GM18511 (cell line): Measurements from ENCODE around the gene KLF12.

Experiments used
- ATAC-seq: cut with Tn5 transposase; IDR thresholded peaks from one replicate; pipeline ENCODE4 v1.9.1; 2021; ENCODE audit warnings: mild to moderate bottlenecking, moderate library complexity; ENCODE audit not compliant: unreplicated experiment

The KLF12 gene

DNA sequence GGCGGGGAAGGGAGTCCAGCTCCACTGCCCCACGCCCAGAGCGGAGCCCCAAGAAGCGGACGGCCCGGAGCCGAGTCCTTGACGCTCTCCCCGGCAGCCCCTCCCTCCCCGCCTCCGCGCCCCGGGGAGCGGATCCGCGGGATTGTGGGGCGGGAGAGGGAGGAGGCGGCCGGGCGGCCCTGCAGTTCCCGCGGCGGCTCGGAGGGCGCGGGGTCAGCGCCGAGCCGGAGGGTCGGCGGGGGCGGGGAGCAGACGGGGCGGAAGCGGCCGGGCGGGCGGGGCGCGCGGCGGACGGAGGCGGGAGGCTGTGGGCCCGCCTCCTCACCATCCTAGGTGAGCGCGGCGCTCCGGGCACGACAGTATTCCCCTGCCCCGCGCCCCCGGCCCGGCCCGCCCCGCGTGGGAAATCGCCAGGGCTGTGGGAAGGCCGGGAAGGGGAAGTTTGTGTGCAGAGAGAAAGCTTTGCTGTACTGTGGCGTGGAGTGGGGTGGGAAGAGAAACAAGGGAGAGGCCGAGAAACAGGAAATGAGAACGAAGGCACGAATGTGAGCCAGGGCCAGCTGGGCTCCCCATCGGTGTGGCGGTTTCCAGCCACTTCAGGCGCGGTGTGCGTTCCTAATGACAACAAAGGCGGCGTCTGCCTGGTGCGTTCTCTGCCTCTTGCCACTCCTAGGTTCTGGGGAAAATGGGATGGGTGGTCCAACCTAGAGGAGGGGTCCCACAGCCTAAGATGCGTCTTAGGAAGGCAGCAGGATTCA is 1.3 kb upstream of the KLF12 start:
- peak; percentile 52 for ATAC-seq

DNA sequence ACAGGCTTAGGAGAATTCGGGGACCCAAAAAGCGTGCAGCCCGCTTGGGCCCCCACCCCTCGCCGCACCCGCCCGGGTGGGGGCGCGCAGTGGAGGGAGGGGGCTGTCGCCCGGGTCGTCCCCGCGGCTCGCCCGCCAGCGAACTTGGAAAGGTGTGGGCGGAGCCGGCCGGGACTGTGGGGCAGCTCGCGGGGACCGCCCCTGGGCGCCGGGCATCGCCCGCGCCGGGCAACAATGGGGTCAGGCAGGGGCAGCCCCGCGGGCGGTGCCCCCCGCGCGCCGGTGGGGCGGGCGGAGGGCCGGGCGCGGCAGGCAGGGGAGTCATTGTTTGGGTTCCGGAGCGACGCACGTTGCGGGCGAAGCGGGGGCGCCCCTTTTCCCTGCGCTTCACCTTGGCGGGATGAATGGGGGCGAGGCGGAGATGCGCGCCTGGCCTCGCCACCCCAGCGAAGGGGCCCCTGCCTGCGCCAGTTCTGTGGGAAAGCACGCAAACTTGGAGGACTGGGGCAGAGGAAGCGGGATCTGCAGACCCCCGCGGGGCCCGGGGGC is 647 bp upstream of the KLF12 start:
- ATAC-seq: peak; percentile 34

DNA sequence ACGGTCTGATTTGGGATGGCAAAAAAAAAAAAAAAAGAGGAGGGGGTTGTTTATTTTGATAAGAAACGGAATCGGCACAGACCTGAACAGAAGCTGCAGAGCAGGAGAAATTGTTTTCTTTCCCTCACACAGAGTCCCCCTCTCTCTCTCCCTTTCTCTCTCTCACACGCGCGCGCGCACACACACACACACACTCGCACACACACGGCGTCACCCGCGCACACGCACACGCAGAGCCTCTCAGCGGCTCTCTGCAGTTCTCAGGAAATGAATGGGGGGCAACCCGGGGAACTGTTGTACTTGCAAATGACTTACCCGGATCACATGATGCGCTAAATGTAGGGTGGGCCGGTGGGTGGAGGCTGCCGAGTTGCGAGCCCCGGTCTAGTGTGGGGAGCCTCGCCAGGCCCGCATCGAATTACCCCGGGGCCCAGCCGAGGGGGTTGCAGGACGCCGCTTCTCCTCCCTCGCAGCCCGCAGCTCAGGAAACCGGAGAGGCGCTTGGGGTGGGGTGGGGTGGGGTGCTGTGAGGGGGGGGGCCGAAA is 475 bp downstream of the KLF12 start:
- peak; percentile 51 for ATAC-seq

DNA sequence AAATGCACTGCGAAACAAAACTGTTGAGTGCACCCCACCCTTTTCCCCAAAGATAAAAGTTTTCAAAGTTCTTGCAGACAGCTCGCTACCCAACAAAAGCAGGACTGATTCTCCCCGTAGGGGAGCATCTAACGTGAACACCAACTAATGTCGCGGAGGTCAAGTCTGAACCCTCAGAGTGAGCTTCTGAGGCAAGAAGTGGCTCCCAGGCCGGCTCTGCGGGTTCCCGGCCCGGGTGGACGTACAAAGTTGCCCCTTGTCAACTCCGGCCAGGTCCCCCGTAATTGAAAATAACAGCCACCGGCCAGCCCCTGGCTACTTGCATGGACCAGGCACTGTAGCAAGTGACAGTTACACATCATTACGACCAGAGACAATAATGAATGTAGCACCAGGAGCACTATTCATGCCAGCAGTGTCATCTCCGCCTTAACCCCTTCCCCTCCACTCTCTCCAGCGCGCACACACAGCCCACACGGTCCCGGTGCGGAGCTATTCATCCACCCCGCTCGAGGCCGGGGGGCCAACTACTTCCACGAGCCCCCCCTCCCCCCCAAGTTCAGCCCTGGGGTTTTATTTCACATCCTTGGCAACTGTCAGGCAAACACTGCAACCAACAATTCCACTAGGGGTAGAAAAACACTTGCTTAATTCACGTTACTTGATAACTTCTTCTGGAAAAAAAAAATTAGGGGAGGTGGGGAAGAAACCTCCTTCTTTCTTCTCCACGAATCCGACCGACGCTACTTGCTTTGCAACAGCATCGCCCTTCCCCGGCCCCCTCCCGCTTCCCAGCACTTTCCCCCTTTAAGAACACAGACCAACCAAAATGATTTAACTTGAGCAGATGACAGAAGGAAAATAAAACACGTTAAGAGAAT is 1.2 kb downstream of the KLF12 start:
- no peak for ATAC-seq

DNA sequence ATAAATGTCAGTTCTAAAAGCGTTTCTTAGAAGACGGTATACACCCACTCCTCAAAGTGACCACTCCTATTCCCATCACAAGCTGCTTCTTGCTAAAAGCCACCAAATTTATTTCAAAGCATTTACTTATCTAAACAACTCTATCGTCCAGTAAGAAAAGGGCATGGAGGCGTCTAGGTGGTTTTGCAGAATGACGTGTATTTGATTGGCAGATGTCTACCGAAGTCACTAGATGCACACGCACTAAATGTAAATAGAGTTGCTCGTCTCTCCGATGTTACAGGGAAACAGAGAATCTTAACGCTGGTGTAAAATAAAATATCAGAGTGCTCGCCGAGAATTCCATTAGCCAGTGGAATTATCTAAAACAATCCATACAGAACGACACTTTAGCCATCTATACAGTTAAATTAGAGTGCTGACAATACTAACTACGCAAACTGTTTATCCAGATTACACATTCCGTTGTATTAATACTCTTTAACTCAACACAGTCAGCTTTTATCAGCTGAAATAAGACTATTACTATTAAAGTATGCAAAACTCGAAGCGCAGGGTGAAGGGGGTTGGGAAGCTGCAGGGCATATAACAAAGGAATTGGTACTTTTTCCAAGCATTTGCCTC is 1.9 kb downstream of the KLF12 start:
- no peak for ATAC-seq

DNA sequence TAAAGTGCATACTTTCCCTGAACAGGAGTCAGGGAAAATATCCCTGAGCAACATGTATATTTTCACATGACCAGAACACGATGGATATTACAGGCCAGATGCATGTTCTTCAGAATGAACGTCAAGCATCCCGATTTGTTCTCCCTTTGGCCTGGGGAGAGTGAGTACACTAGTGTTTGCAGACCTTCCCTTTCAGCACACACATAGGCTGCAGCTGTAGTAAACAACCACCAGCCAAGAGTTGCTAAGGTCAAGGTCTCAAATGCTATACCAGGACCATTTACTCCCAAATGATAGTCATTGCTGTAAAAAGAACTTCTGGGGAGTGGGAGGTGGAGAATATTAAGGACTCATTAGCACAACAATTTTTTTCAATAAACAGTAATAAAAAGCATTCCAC is 3.0 kb downstream of the KLF12 start:
- ATAC-seq: no peak

DNA sequence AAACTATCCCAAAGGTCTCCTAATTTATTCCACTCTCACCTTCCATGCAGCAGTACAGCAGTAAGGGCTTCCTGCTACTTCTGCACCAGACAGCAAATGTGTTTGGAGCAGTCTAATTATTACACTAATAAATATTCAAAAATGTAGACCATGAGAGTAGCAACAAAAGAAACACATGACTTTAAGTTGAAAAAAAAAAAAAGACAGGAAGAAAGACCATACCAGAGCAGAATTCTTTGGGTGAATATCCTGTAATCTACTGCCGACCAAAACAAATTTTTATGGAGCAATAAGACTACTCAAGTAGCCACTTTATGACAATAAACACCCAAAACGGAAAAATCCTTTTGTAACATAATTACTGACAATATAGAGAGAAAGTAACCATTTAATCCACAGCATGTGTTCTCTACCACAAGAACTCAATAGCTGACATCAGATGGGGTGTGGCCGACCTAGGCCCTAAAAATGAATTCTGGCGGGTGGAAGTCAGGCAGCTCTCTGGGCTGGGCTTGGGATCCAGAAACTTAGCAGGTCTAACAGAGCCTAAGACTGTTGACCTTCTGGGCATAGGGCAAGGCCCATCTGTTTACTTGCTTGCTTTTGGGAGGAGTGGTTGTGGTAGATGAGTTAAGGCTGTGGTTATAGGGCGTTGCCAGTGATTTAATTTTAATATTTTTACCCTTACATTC is 4.6 kb downstream of the KLF12 start:
- no peak for ATAC-seq

DNA sequence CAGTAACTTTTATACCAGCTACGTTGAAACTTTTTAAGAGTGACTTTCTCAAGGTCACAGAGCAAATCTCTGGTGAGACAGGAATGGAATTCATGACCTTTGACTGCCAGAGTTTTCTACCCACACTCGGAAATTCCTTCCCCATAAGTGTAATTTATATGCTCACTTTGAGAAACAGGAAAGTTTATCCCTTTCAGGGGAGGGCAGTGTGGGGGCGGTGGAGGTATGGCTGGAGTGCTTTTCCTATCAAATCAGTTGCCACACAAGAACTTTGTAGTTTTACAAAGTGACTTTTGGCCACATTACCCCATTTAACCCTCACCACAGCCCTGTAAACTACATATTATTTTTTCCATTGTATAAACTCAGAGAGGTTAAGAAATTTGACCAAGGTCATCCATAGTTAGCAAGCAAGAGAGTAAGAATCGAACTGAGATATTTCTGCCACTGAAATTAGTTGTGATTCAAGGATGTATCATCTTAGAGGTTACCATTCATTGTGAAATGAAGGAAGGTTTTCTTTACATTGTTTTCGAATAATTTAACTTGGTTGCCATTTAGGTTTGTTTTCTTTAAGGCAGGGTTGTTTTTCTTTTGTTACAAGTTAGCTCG is 5.9 kb downstream of the KLF12 start:
- no peak for ATAC-seq

DNA sequence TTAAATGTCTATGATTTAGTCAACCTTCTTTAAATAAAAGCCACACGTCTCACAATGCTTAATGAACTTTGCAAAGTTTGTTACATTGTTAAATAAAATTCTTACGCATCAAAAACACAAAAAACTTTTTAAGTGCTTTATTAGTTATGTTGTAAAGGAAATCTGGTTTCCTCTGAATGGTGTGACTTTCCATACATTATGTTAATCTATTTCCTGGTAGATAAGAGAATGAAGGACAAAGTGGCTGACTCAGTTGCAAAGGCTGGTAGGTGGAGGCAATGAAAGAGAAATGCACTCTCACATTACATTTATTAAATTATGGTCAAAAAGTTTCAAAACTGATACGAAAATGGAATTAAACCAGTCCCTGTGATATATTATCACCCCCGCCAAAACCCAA is 15.9 kb downstream of the KLF12 start:
- no peak for ATAC-seq

DNA sequence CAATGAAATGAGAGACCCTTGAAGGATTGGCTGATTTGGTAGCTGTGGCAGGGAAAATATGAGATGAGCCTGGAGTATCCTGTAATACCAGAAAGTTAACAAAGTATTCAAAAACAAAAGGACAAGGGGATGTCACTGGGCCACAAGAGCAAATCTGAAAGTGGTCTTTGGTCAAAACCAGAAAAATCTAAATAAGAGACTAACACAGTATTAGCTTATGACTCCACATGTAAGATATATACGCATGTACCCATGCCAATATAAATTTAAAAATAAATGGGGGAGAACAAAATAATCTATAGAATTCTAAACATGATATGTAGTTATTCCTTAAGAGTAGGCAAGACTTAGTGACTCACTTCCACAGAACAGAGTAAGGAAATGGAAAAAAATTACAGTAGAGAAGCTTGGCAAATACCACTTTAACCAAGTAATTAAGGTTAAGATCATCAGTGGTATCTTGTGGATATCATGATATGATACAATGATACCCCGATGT is 16.9 kb downstream of the KLF12 start:
- ATAC-seq: no peak

DNA sequence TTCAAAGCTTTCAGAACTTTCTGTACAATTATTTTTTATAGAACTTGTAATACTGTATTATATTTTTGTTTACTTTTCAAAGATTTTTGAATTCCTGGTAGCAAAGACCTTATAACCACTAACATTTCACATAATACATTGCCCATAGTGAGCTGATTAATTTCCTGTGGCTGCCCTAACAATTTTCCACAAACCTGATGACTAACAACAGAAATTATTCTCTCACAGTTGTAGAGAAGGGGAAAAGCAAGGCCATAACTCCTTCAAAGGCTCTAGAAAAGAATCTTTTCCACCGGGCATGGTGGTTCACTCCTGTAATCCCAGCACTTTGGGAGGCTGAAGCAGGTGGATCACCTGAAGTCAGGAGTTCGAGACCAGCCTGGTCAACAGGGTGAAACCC is 19.1 kb downstream of the KLF12 start:
- ATAC-seq: no peak

DNA sequence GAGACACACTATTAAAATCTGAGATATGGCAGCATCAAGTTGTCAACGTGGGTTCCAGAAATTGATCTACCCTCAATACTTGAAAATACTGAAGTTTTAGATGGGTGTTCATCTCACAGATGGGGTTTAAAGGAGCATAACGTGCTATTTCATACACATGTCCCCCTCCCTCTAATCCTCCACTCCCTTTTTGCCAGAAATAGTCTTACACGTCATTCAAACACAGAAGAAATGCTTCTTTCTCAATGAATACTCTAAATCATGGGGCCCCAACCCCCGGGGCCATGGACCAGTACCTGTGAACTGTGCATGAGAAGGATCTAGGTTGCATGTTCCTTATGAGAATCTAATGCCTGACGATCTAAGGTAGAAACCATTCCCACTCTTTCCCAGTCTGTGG is 19.6 kb downstream of the KLF12 start:
- no peak for ATAC-seq

DNA sequence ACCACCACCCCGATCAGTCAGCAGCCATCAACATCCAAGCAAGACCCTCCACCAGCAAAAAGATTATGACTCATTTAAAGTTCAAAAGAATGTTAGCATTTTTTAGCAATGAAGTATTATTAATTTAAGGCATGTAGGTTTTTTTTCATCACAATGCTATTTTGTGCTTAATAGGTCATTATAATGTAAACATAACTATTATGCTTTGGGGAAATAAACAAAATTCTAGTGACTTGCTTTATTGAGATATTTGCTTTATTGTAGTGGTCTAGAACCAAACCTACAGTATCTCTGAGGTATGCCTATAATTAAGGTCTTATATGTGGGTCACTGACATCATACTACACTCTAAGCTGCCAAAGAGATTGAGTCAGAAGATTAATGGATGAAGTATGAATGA is 20.0 kb downstream of the KLF12 start:
- no peak for ATAC-seq

DNA sequence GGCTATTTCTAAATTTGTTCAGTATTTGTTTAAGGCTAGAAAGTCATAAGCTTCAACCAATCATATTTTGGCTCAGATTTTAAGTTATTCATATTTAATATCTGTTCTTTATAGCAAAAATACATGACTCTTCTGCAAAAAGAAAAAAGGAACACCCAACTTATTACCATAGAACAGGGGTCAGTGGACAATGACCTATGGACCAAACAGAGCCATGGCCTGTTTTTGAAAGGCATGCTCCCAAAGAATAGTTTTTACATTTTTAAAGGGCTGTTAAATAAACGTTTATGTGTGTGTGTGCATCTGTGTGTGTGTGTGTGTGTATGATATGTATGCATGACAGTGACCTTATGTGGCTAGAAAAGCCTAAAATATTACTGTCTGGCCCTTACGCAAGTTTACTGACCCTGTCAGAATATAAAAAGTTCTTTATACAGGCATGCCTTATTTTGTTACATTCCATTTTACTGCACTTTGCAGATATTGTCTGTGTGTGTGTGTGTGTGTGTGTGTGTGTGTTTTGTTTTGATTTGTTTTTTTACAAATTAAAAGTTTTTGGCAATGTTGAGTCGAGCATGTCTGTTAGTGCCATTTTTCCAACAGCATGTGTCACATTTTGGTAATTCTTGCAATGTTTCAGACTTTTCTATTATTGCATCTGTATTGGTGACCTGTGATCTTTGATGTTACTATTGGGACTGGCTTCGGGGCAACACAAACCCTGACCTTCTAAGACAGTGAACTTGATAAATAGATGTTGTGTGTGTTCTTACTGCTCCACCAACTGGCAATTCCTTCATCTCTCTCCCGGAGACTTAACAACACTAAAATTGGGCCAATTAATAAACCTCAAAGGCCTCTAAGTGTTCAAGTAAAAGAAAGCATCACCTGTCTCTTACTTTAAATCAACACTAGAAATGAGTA is 22.0 kb downstream of the KLF12 start:
- no peak for ATAC-seq

DNA sequence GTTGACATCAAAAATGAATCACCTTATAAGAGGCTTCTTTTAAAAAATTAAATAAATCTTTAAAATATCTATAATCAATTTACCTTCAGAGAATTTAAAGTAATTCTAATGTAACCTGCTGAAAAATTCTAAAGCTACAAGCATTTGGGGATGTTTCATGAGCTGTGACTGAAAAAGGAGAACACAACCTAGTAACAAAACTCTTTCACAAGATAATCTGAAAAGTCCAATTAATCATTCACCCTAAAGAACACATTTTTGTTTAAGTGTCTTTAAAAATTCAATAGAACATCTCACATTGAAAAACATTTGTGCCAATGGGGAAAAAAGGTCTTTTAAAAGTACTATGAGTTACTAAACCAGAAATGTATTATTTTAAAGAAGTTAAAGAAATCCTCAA is 22.8 kb downstream of the KLF12 start:
- peak; percentile 49 for ATAC-seq

DNA sequence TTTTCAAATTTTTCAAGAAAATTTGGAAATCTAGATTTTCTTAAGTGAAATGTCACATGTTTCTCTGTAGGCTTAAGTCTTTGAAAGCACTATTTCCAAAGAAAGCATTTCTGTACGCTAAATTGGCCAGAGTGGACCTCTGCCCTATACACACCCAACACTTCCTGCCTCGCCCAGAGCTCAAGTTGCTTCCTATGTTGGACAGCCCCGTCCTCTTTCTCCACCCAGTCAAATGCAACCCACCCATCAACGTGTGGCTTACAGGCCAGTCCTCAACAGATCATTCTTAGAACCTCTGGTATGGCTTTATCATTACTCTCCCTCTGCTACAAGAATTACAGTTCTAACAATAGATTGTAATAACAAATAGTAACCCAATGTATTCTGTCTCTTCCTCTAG is 24.2 kb downstream of the KLF12 start:
- ATAC-seq: no peak

DNA sequence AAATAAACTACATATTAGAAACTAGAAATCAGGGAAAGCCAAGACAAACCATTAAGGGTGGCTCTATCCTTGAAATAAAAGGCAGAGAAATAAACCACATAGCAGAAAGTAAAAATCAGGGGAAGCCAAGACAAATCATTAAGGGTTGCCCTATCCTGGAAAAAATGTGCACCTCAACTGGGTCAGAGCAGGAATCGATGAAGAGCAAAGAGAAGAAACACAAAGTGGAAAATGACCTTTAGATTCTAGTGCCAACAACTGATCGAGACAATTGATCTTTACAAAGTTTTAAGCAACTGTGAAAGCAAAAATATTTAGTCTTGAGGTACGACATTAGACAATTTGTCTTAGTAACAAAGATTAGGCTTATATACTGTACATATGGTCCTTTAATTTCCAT is 26.6 kb downstream of the KLF12 start:
- no peak for ATAC-seq

DNA sequence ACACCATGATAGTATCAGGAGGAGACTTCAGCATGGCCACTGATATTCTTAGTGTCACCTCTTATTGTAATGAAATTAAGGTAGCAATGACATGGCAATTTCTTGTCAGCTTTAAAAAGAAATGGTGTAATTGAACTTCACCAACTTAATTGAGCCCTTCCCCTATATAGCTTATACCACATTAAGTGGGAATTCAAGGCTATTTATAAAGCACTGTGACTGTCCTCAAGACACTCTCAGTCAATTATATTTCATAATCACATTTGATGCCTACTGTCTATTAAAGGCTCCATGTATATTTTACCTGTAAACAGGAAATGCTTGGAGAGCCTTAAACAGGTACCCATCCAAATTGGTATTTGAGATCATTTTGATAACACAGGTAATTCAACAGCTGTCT is 28.3 kb downstream of the KLF12 start:
- ATAC-seq: no peak

DNA sequence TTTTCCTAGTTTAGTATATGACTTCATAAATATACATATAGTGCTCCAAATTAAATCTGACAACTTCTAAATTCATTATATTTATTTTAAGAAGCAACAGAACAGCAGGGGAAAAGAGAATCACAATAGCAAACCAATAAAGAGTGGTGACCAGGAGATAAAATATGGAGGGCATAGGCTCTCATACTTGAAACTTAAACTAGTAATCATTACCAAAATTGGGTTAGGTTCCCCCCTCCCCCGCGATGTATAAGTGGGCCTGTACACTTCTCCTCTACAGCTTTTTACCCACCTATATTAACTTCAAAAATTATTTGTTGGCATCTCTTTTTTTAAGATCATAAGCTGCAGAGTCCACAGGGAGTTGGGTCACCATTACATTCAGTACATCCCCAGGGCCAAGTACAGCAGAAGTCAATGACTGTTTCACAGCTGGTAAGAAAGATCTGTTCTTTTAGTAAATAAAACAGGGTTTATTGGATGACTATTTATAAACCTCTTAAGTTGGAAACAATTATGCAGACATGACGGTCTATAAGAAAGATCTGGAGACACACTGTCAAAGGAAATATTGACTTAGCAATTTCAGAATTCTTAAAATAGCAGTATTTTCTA is 29.4 kb downstream of the KLF12 start:
- no peak for ATAC-seq
